IPS-20b (cell line): ENCODE data around the gene MACROD2.

Experiments
- H3K27ac ChIP-seq: one replicate; pipeline ENCODE4 v1.5.1; 2013; ENCODE audit warnings: low read length
- H3K27me3 ChIP-seq: 2 replicates; pipeline ENCODE4 v1.6.1; 2013; ENCODE audit warnings: mild to moderate bottlenecking, low read length, inconsistent platforms; ENCODE audit not compliant: insufficient read depth
- H3K36me3 ChIP-seq: 2 replicates; pipeline ENCODE4 v1.6.1; 2013; ENCODE audit warnings: low read depth, mild to moderate bottlenecking, inconsistent platforms, low read length, moderate library complexity; ENCODE audit not compliant: insufficient read depth
- H3K4me1 ChIP-seq: 2 replicates; pipeline ENCODE4 v1.6.1; 2013; ENCODE audit warnings: mild to moderate bottlenecking, control low read depth, inconsistent platforms, low read length, moderate library complexity; ENCODE audit not compliant: insufficient read depth
- H3K4me3 ChIP-seq: 2 replicates; pipeline ENCODE4 v1.5.1; 2013; ENCODE audit warnings: mild to moderate bottlenecking, low read length, inconsistent platforms
- H3K9ac ChIP-seq: 2 replicates; pipeline ENCODE4 v1.6.1; 2013; ENCODE audit warnings: low read depth, mild to moderate bottlenecking, inconsistent platforms, low read length, moderate library complexity
- H3K9me3 ChIP-seq: 2 replicates; pipeline ENCODE4 v1.6.1; 2013; ENCODE audit warnings: mild to moderate bottlenecking, low read depth, low read length, inconsistent platforms; ENCODE audit not compliant: insufficient read depth

MACROD2 gene

DNA sequence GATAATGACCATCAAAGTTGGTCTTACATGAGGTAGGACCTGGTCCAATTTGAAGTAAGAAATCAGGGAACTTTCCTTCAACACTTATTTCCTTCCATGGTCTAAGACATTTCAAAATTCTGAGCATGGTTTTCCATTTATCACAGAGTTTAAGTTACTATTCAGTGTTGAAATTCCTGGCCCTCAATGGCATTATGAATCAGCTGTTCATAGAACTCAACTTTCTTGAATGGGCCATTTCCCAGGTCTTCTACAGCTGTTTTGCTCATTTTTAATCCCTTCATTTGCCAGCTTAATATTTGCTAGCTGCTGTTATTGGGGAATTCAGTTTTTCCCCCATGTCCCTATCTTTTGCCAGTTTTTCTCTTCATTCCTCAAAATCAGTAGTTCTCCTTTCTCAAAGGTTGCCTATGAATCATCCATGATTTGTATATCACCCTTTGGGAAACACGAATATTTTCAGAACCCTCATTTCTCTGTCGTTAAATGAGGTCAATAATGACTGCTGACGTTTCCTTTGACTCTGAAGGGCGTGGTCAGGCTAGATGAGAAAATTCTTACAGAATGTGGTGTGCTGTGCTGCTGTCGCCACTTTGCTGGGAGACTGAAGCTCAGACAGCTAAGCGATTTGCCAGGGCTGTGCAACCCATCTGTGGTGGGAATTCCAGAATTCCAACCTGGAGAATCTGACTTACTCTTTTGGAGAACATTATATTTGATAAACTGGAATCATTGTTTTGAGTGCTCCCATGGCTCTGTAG is 558.6 kb downstream of the MACROD2 start:
- H3K9ac ChIP-seq: no peak overlapping the region
- H3K9me3 ChIP-seq: no peaks in the 10 kb centered on the region
- no peaks in the 10 kb centered on the region for H3K27me3 ChIP-seq
- H3K4me3 ChIP-seq: no peak overlapping the region
- H3K4me1 ChIP-seq: no peaks in the 10 kb centered on the region; the same call in 1 of the 2 replicates
- H3K27ac ChIP-seq: no peak overlapping the region
- H3K36me3 ChIP-seq: no peaks in the 10 kb centered on the region

DNA sequence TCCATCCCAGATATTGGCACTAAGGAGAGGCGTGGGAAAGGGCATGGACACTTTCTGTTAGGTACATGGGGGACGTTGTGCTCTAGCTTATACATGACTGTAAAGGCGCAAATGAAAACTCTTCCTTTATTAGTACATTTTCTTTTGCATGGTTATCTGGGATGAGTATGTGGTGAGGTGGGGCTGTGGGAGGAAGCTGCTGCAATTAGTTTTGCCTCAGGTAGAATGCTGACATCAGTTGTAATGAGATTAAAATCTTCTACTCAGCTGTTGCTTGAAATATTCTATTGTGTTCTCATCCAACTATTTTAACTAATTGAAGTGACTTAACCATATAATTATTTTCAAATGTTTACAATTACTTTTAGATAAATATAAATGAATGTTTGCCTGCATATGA is 560.4 kb downstream of the MACROD2 start:
- Histone ChIP-seq H3K9ac (no peak overlapping the region), H3K4me3 (no peak overlapping the region), H3K9me3 (no peaks in the 10 kb centered on the region), H3K27ac (no peak overlapping the region), H3K36me3 (no peaks in the 10 kb centered on the region), H3K4me1 (no peaks in the 10 kb centered on the region; the same call in 1 of the 2 replicates), H3K27me3 (no peaks in the 10 kb centered on the region)

DNA sequence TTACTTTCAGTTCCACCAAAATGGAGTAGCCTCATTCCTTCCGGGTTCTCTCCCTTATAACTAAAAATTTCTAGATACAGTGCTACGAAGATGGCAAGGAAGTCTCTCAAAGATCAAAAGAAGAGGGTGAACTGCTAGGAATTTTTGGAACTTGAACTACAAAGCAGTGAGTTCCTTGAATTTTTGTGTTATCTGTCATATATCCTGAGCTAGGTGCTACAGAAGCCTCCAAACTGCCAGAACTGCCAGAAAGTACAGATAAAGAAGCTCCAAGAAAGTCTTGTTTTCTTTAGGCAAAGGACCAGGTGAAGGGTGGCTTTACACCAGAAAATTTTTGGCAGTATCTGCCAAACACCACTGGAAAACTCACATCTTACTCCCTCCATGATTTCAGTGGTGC is 560.9 kb downstream of the MACROD2 start:
- H3K36me3 ChIP-seq: no peaks in the 10 kb centered on the region
- no peaks in the 10 kb centered on the region for H3K27me3 ChIP-seq
- H3K4me1 ChIP-seq: no peaks in the 10 kb centered on the region; the same call in 1 of the 2 replicates
- no peaks in the 10 kb centered on the region for H3K9me3 ChIP-seq
- H3K9ac ChIP-seq: no peak overlapping the region
- H3K27ac ChIP-seq: no peak overlapping the region
- no peak overlapping the region for H3K4me3 ChIP-seq

DNA sequence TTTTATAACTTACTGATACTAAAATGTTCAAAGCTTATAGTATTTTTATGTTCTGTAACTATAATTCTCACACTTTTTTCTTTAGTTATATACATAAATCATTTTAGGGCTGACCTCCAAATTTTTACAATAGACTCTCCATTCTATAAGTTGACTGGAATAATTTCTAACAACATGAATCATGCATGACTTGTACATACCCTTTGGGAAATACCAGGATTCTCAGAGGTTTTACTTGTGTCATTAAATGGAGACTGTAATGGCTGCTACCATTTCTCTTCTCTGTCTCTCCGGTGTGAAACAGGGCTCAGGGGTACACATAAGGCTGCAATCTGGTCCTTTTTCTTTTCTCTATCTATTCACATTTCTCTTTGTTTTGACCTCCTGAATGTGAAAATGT is 564.3 kb downstream of the MACROD2 start:
- Histone ChIP-seq H3K9me3 (no peaks in the 10 kb centered on the region), H3K27ac (no peak overlapping the region), H3K4me1 (peaks cover 7% of the 10 kb centered on the region), H3K4me3 (no peak overlapping the region), H3K9ac (no peak overlapping the region), H3K36me3 (no peaks in the 10 kb centered on the region), H3K27me3 (no peaks in the 10 kb centered on the region)

DNA sequence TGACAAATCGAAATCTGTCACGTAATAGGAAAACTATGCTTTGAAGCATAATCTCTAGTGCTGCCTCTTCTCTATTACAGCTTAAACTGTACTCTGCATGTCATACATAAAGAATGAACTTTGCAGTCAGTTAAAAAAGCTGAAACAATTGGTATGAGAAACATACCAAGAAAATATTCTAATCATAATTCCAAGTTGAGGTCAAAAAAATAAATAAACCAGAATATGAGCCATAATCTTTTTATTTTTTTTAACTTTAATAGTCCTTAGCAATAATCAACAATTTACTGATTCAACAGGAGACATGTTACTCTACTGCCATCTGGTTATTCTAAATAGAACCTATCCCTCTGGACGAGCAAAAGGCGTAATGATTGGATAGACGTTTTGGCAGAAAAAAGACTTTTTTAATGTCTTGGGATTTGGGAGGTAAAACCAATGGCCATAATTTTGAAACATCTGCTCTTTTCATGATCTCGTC is 566.5 kb downstream of the MACROD2 start:
- no peaks in the 10 kb centered on the region for H3K9me3 ChIP-seq
- no peak overlapping the region for H3K4me3 ChIP-seq
- H3K9ac ChIP-seq: no peak overlapping the region
- H3K4me1 ChIP-seq: peaks cover 7% of the 10 kb centered on the region; the same call in 1 of the 2 replicates
- H3K27ac ChIP-seq: no peak overlapping the region
- H3K36me3 ChIP-seq: no peaks in the 10 kb centered on the region
- no peaks in the 10 kb centered on the region for H3K27me3 ChIP-seq

DNA sequence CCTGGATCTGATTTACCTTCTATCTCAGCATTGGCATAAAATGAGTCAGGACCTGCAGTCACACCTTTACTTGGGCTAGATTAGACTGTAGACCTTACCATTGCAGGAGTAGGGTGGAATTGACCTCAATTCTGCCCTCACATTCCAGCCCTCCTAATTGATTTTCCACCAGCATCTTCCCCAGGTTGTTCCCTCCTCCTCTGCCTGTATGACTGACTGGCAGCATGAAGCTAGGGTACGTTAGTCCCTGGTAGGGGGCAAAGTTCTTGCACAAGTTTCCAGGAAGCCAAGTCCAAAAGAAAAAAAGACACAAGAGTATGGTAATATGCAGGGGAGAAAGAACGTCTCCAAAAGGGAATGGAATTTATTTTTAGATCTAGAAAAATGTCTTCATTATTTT is 567.7 kb downstream of the MACROD2 start:
- Histone ChIP-seq H3K27ac (no peak overlapping the region), H3K9ac (no peak overlapping the region), H3K4me3 (no peak overlapping the region), H3K27me3 (no peaks in the 10 kb centered on the region), H3K36me3 (no peaks in the 10 kb centered on the region), H3K4me1 (peaks cover 7% of the 10 kb centered on the region; the same call in 1 of the 2 replicates), H3K9me3 (no peaks in the 10 kb centered on the region)

DNA sequence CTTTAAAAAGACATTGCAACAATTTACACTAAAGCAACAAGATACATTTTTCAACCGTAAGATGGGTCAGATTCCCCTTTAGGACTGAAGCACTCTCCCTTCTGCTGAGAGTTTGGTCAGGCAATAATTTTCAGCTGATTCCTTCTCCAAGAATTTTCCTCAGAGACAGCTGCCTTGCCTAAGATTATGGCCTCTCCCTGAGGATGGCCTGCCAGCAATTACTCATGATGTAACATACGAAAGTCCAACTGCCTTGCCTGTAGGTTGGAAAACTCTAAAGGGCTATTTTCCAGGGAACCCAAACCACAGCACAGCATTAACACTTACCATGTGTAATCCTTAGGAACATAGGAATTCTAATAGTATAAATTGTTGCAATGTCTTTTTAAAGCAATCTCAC is 571.2 kb downstream of the MACROD2 start:
- no peak overlapping the region for H3K27ac ChIP-seq

DNA sequence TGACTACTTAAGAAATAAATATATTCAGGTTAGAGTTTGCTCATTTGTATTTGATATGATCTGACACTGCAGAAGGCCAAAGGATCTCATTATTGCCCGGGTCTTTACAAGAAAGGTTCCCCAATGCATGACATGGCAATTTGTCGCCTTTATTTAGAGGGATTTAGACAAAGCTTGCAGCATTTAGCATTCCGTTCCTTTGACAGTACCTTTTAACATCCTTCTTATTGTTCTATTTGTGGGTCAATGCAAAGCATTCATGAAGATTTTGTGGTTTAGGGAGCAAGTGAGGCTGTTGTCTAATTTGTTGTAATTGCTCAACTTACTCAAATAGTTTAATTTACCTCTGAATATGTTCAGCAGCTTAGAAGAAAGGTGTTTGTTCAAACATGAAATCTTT is 572.9 kb downstream of the MACROD2 start:
- Histone ChIP-seq H3K27ac (no peak overlapping the region), H3K4me3 (no peak overlapping the region), H3K36me3 (no peaks in the 10 kb centered on the region), H3K4me1 (0 out of 2 replicates have a peak, but pooled peaks cover 2% of the 10 kb centered on the region), H3K9ac (no peak overlapping the region), H3K27me3 (no peaks in the 10 kb centered on the region), H3K9me3 (no peaks in the 10 kb centered on the region)

More for the DNA sequence above, 571.2 kb downstream of the MACROD2 start:
- Histone ChIP-seq H3K36me3 (no peaks in the 10 kb centered on the region), H3K4me3 (no peak overlapping the region), H3K4me1 (peaks cover 9% of the 10 kb centered on the region; the same call in 1 of the 2 replicates), H3K9me3 (no peaks in the 10 kb centered on the region), H3K9ac (no peak overlapping the region), H3K27me3 (no peaks in the 10 kb centered on the region)

DNA sequence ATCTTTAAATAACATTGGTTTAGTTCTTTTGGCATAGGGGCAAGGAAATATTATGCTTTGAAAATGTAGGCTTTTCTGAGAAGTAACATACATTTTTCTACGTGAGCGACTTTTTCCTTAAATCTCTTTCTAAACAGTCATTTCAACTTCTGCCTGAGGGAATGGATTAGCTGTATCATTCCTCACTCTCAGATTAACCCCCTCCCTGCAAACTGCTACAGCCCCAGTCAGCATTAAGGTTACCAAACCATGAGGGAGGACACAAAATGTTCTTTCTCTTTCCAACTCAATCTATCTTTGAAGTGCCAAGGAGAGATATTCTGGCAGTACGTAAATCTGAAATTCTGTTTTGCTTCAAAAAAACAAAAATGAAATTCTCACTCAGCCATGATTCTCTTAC is 573.4 kb downstream of the MACROD2 start:
- no peak overlapping the region for H3K4me3 ChIP-seq
- no peak overlapping the region for H3K27ac ChIP-seq
- no peaks in the 10 kb centered on the region for H3K9me3 ChIP-seq
- no peaks in the 10 kb centered on the region for H3K36me3 ChIP-seq
- H3K4me1 ChIP-seq: 0 out of 2 replicates have a peak, but pooled peaks cover 2% of the 10 kb centered on the region
- H3K9ac ChIP-seq: no peak overlapping the region
- H3K27me3 ChIP-seq: no peaks in the 10 kb centered on the region

DNA sequence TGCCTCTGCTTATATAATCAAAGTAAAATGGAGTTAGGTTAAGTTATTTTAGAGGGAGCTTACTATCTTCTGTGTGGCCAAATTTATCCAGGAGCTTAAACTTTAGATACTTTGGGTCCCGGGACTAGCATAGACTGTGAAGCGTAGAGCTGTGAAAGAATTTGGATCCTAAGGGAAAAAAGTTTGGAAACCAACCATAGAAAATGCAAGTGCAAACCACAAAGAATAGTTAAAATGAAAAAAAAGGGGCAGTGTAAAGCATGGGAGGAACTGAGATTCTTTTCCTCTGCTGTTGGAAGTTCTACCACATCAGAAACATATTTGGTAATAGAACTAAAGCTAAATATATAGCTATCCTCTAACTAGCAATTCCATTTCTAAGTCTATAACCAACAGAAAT is 574.3 kb downstream of the MACROD2 start:
- Histone ChIP-seq H3K27me3 (no peaks in the 10 kb centered on the region), H3K9ac (no peak overlapping the region), H3K4me3 (no peak overlapping the region)

DNA sequence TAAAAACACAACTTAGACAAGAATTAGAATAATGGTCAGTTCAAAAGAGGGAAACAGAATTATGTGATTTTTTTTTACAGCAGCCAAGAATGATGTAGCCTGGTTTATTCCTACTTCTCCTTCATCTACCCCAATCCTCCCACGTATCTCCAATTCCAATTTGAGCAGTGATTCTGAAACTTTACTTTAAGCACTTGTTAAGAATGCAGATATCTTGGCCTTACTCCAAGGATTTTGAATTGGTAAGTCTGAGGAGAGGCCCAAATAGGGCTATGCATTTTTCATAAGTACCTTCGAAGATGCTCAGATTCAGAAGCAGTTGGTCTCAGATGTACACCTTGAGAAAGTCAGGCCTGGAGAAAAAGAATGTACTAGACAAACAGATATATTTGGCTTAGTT is 575.5 kb downstream of the MACROD2 start:
- no peak overlapping the region for H3K9ac ChIP-seq
- H3K4me1 ChIP-seq: 0 out of 2 replicates have a peak, but pooled peaks cover 2% of the 10 kb centered on the region
- H3K36me3 ChIP-seq: no peaks in the 10 kb centered on the region
- no peak overlapping the region for H3K4me3 ChIP-seq
- H3K27me3 ChIP-seq: no peaks in the 10 kb centered on the region
- H3K9me3 ChIP-seq: no peaks in the 10 kb centered on the region
- no peak overlapping the region for H3K27ac ChIP-seq

More for the DNA sequence above, 574.3 kb downstream of the MACROD2 start:
- H3K27ac ChIP-seq: no peak overlapping the region
- 0 out of 2 replicates have a peak, but pooled peaks cover 2% of the 10 kb centered on the region for H3K4me1 ChIP-seq
- H3K9me3 ChIP-seq: no peaks in the 10 kb centered on the region
- no peaks in the 10 kb centered on the region for H3K36me3 ChIP-seq

DNA sequence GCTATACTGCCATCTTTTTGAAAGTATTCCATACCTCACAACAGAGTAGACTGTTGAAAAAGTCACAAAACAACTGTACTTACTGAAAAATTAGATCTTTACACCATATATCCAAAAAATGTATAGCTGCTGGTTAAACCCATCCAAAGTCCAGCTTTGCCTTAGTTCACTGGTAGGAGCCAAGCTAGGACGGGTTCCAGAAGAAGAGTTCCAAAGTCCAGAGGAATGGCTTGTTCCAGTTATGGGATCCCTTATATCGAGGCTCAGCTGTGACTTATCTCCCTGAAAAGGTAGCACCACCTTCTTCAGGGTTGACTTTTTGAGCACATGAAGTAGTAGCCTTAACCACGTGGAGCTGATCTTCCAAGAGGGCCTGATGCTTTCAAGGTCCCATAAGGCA is 578.4 kb downstream of the MACROD2 start:
- H3K4me3 ChIP-seq: no peak overlapping the region
- H3K4me1 ChIP-seq: 0 out of 2 replicates have a peak, but pooled peaks cover 1% of the 10 kb centered on the region
- no peak overlapping the region for H3K27ac ChIP-seq
- no peaks in the 10 kb centered on the region for H3K36me3 ChIP-seq
- H3K9me3 ChIP-seq: no peaks in the 10 kb centered on the region
- H3K9ac ChIP-seq: no peak overlapping the region
- H3K27me3 ChIP-seq: no peaks in the 10 kb centered on the region
